Neutrophil (primary cell): ENCODE results near the gene ITPRIPL1.

Source experiments
- H3K27ac ChIP-seq: fragments of 200-600 bp; sonication (generic); 2 replicates; pipeline ENCODE4 v1.5.1; 2016; ENCODE audit warnings: mild to moderate bottlenecking, moderate library complexity
- H3K27me3 ChIP-seq: fragments of 200-600 bp; sonication (generic); 2 replicates; pipeline ENCODE4 v1.6.0; 2016; ENCODE audit warnings: mild to moderate bottlenecking
- H3K36me3 ChIP-seq: fragments of 200-600 bp; sonication (generic); 2 replicates; pipeline ENCODE4 v1.5.1; 2017
- H3K4me1 ChIP-seq, 2 experiments: fragments of 200-600 bp in 1 of 2; sonication (generic) in 1 of 2; 1 replicate in 1 of 2; 2 replicates in 1 of 2; pipeline versions ENCODE4 v1.5.1 to v1.6.1; 2013 to 2016; ENCODE audit warnings: low read depth in 1 of 2, low read length in 1 of 2, mild to moderate bottlenecking in 1 of 2, moderate library complexity in 1 of 2; ENCODE audit not compliant: control insufficient read depth in 1 of 2, insufficient read depth in 1 of 2
- H3K4me3 ChIP-seq, 2 experiments: fragments of 200-600 bp in 1 of 2; sonication (generic) in 1 of 2; 1 replicate in 1 of 2; 2 replicates in 1 of 2; pipeline ENCODE4 v1.5.1; 2013 to 2016; ENCODE audit warnings: low read depth in 1 of 2, low read length in 1 of 2, mild to moderate bottlenecking in 1 of 2, moderate library complexity in 1 of 2
- H3K9me3 ChIP-seq: fragments of 200-600 bp; sonication (generic); 2 replicates; pipeline ENCODE4 v1.5.1; 2016
- CTCF ChIP-seq: fragments of 200-600 bp; sonication (generic); IDR thresholded peaks from 2 replicates; pipeline ENCODE4 v1.5.1; 2016; ENCODE audit warnings: antibody characterized with exemption

The ITPRIPL1 gene

GRCh38 chr2:96324721-96325040, 436 bp upstream of the ITPRIPL1 start:
- Histone ChIP-seq H3K4me3 (peak overlapping the region; percentile 68 to 80), H3K27me3 (peaks cover 67% of the 10 kb centered on the region), H3K36me3 (no peaks in the 10 kb centered on the region), H3K9me3 (no peaks in the 10 kb centered on the region), H3K27ac (no peak overlapping the region), H3K4me1 (peaks cover 32 to 37% of the 10 kb centered on the region in 2 experiments)
- no peak for TF ChIP-seq CTCF

GRCh38 chr2:96325884-96326255, 753 bp downstream of the ITPRIPL1 start:
- TF ChIP-seq CTCF = no peak
- H3K27ac ChIP-seq = no peak overlapping the region
- peaks cover 29 to 33% of the 10 kb centered on the region in 2 experiments for H3K4me1 ChIP-seq
- H3K36me3 ChIP-seq = no peaks in the 10 kb centered on the region
- peak overlapping the region; percentile 68 to 80 for H3K4me3 ChIP-seq
- H3K27me3 ChIP-seq = peaks cover 58% of the 10 kb centered on the region
- H3K9me3 ChIP-seq = no peaks in the 10 kb centered on the region

- H3K27ac ChIP-seq = no peak overlapping the region
Observed at GRCh38 chr2:96326564-96326963, 1.4 kb downstream of the ITPRIPL1 start.

GRCh38 chr2:96326990-96327820, 2.1 kb downstream of the ITPRIPL1 start:
- no peak overlapping the region for H3K27ac ChIP-seq
- H3K4me1 ChIP-seq = peaks cover 16 to 21% of the 10 kb centered on the region in 2 experiments
- no peak overlapping the region for H3K4me3 ChIP-seq
- peaks cover 44% of the 10 kb centered on the region for H3K27me3 ChIP-seq
- H3K9me3 ChIP-seq = no peaks in the 10 kb centered on the region
- TF ChIP-seq CTCF = no peak
- H3K36me3 ChIP-seq = no peaks in the 10 kb centered on the region

More at GRCh38 chr2:96326564-96326963, 1.4 kb downstream of the ITPRIPL1 start:
- Histone ChIP-seq H3K36me3 (no peaks in the 10 kb centered on the region), H3K27me3 (peaks cover 51% of the 10 kb centered on the region), H3K4me3 (no peak overlapping the region), H3K9me3 (no peaks in the 10 kb centered on the region), H3K4me1 (peaks cover 22 to 26% of the 10 kb centered on the region in 2 experiments)
- no peak for TF ChIP-seq CTCF

GRCh38 chr2:96329456-96329855, 4.3 kb downstream of the ITPRIPL1 start:
- no peaks in the 10 kb centered on the region for H3K36me3 ChIP-seq
- no peaks in the 10 kb centered on the region for H3K9me3 ChIP-seq
- peaks cover 15 to 18% of the 10 kb centered on the region in 2 experiments for H3K4me1 ChIP-seq
- peaks cover 22% of the 10 kb centered on the region for H3K27me3 ChIP-seq
- no peak for TF ChIP-seq CTCF
- no peak overlapping the region for H3K4me3 ChIP-seq
- no peak overlapping the region for H3K27ac ChIP-seq
